Coronary artery (tissue), 2 donors: Measurements from ENCODE around the gene BSDC1.
"Not testable (repeated sequence)": the region's sequence is repeated elsewhere in the genome, so short reads cannot be mapped to it uniquely, and the experiment has no call there.

ENCODE experiments used
- DNase-seq: peaks from one replicate; pipeline ENCODE4 v3.0.0-alpha.2; 2017; ENCODE audit warnings: low spot score
- H3K27ac ChIP-seq, 2 donors: fragments of 200-600 bp; sonication (generic); one replicate each; pipeline ENCODE4 v1.5.1; 2016 to 2019
- H3K4me3 ChIP-seq: fragments of 200-600 bp; sonication (generic); 2 replicates; pipeline ENCODE4 v1.5.1; 2016; ENCODE audit warnings: mild to moderate bottlenecking, moderate library complexity
- CTCF ChIP-seq: fragments of 200-600 bp; sonication (generic); IDR thresholded peaks from one replicate; pipeline ENCODE4 v1.5.1; 2019; ENCODE audit warnings: antibody characterized with exemption

The BSDC1 gene

GRCh38 chr1:32357614-32358013, 36.6 kb downstream of the BSDC1 start:
- TF ChIP-seq CTCF: no peak
- DNase-seq: no peak
- Histone ChIP-seq H3K4me3 (no peak overlapping the region), H3K27ac (no peak overlapping the region)

- no peak for DNase-seq
- H3K4me3 ChIP-seq: no peak overlapping the region
- no peak for TF ChIP-seq CTCF
- no peak overlapping the region for H3K27ac ChIP-seq
Measured at GRCh38 chr1:32356478-32356877, 37.8 kb downstream of the BSDC1 start.

- DNase-seq, H3K27ac ChIP-seq, H3K4me3 ChIP-seq: not testable (repeated sequence)
Measured at GRCh38 chr1:32355778-32356177, 38.5 kb downstream of the BSDC1 start.

- Histone ChIP-seq H3K4me3 (peak overlapping the region; percentile 11), H3K27ac (peak overlapping the region in 1 of 2 donors; percentile 79)
- DNase-seq: no peak
- TF ChIP-seq CTCF: no peak
Measured at GRCh38 chr1:32353886-32354570, 40.2 kb downstream of the BSDC1 start.

- peak overlapping the region; percentile 11 for H3K4me3 ChIP-seq
- peak overlapping the region in 1 of 2 donors; percentile 79 for H3K27ac ChIP-seq
- no peak for DNase-seq
- TF ChIP-seq CTCF: no peak
Measured at GRCh38 chr1:32353431-32353830, 40.8 kb downstream of the BSDC1 start.

GRCh38 chr1:32352831-32353383, 41.3 kb downstream of the BSDC1 start:
- Histone ChIP-seq H3K4me3 (no peak overlapping the region), H3K27ac (peak overlapping the region in 1 of 2 donors; percentile 79)
- no peak for TF ChIP-seq CTCF
- DNase-seq: no peak

GRCh38 chr1:32352239-32352745, 41.9 kb downstream of the BSDC1 start:
- no peak for TF ChIP-seq CTCF
- DNase-seq: no peak
- peak overlapping the region; percentile 95 for H3K4me3 ChIP-seq
- peak overlapping the region; percentile 94 to 97 for H3K27ac ChIP-seq
